ENCODE data around the gene CTSE. TPM values are rescaled to one million over a fixed set of nuclear protein-coding genes. Genes with fewer than 3 reads are reported as not detected.

CTSE gene
- total RNA-seq, 2 experiments from 2014 or later = not detected

DNA sequence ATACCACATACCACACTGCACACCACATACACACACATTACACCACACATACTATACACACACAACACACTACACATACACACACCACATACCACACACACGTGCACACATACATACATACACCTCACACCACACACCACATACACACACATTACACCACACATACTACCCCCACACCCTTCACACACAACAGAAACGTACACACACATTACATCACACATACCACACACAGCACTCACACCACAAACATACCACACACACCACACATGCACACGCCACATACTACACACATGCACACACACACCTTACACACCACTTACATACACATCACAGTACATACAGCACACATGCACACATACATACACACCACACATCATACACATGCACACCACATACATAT lies 49.0 kb downstream of the CTSE start:
- POLR2A ChIA-PET = no interaction called here
- H3K36me3 Mint-ChIP-seq (ENCODE audit: low read depth) = no peaks in the 10 kb centered on the region
- intact Hi-C loops (cut with micrococcal nuclease) = loop anchor here (5.0 kb wide), 1 partner anchor 317 kb away; no protein-coding TSS in a partner anchor

DNA sequence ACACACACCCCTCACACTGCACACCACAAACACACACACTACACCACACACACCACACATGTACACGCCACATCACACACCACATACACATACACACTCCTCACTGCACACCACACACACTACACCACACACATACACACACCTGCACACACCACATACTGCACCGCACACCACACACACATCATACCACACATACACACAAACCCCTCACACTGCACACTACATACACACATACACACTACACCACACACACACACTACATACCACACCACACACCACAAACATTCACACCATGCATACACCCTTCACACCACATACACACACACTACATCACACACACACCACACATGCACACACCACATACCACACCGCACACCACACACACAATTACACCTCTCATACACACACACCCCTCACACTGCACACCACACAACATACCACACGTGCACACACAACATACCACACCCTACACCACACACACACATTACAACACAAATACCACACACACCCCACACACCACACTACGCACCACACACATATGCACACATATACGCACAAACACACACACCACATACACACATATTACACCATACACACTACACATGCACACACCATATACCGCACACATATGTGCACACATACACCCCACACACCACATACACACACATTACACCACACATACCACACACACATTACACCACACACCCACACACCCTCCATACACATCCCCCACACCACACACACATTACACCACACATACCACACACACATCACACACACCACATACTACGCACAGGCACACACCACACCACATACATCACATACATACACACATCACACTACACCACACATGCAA lies 50.1 kb downstream of the CTSE start:
- TF ChIP-seq, protein P1, sequence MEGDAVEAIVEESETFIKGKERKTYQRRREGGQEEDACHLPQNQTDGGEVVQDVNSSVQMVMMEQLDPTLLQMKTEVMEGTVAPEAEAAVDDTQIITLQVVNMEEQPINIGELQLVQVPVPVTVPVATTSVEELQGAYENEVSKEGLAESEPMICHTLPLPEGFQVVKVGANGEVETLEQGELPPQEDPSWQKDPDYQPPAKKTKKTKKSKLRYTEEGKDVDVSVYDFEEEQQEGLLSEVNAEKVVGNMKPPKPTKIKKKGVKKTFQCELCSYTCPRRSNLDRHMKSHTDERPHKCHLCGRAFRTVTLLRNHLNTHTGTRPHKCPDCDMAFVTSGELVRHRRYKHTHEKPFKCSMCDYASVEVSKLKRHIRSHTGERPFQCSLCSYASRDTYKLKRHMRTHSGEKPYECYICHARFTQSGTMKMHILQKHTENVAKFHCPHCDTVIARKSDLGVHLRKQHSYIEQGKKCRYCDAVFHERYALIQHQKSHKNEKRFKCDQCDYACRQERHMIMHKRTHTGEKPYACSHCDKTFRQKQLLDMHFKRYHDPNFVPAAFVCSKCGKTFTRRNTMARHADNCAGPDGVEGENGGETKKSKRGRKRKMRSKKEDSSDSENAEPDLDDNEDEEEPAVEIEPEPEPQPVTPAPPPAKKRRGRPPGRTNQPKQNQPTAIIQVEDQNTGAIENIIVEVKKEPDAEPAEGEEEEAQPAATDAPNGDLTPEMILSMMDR (IDR thresholded peaks at IDR 0.05) = no peak
- H3K27me3 Mint-ChIP-seq = peaks cover 1% of the 10 kb centered on the region
- no peak overlapping the region for H3K4me3 Mint-ChIP-seq
- intact Hi-C loops (cut with micrococcal nuclease) = no loop called here
- no peaks in the 10 kb centered on the region for H3K36me3 Mint-ChIP-seq (ENCODE audit: low read depth)
- no peak overlapping the region for H3K27ac Mint-ChIP-seq
- peaks cover 5% of the 10 kb centered on the region for H3K9me3 Mint-ChIP-seq
- no peak for ATAC-seq
- ChIA-PET POLR2A (no interaction called here), CTCF (no interaction called here)
- H3K4me1 Mint-ChIP-seq (ENCODE audit: low read depth) = no peaks in the 10 kb centered on the region
- DNase-seq = no peak

More for the DNA sequence above, 49.0 kb downstream of the CTSE start:
- TF ChIP-seq, protein P1 (IDR thresholded peaks at IDR 0.05) = no peak
- Mint-ChIP-seq H3K4me1 (ENCODE audit: low read depth) (no peaks in the 10 kb centered on the region), H3K9me3 (peaks cover 5% of the 10 kb centered on the region), H3K27ac (no peak overlapping the region), H3K27me3 (peaks cover 1% of the 10 kb centered on the region), H3K4me3 (no peak overlapping the region)
- ATAC-seq = no peak
- CTCF ChIA-PET = no interaction called here
- no peak for DNase-seq

DNA sequence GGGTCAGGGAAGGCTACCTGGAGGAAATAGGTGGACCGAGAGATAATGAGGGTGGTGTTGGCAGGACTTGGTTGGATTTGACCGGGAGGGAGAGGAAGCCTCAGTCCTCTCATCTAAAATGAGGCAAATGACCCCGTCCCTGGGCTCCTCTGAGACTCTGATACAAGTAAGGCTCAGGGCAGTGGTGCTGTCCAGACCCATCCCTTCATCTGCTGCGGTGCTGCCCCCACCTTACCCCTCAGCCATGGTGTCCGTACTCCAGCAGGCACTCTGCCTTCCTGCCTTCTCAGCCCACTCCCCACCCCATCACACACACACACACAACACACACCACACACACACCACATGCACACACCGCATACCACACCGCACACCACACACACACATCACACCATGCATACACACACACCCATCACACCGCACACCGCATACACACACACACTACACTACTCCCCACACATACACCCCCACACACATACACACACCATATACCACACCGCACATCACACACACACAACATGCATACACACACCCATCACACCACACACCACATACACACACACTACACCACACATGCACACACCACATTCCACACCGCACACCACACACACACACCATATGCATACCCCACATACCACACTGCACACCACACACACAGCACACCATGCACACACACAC lies 51.1 kb downstream of the CTSE start:
- CTCF ChIA-PET = interaction anchor here (1.9 to 2.1 kb wide), 2 partner anchors 12 to 54 kb away, joined by 5 to 10 read pairs; no protein-coding TSS in a partner anchor
- Mint-ChIP-seq H3K27me3 (peaks cover 1% of the 10 kb centered on the region), H3K27ac (no peak overlapping the region)

DNA sequence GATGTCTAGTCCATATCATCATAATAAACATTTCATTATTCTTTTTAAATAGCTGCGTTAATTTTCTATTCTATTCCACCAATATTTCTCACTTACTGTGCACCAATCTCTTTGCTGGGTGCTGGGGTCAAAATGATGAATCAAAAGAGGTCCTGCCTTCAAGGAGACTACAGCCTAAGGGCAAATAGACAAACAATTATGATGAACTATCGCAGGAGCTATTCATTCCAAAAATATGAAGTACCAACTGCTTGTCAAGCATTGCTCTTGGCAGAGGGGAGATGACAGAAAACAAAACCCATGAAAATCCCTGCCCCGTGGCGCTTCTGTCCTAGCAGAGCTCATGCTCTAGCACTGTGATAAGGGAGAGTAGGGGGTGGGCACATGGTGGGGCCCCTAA lies 51.6 kb downstream of the CTSE start:
- H3K9me3 Mint-ChIP-seq = peaks cover 5% of the 10 kb centered on the region

More for the DNA sequence above, 51.1 kb downstream of the CTSE start:
- no peak overlapping the region for H3K4me3 Mint-ChIP-seq
- H3K36me3 Mint-ChIP-seq (ENCODE audit: low read depth) = no peaks in the 10 kb centered on the region
- H3K4me1 Mint-ChIP-seq (ENCODE audit: low read depth) = no peaks in the 10 kb centered on the region
- intact Hi-C loops (cut with micrococcal nuclease) = no loop called here
- POLR2A ChIA-PET = no interaction called here
- no peak for ATAC-seq
- TF ChIP-seq, protein P1 (IDR thresholded peaks at IDR 0.05) = no peak
- no peak for DNase-seq
- H3K9me3 Mint-ChIP-seq = peaks cover 5% of the 10 kb centered on the region

More for the DNA sequence above, 51.6 kb downstream of the CTSE start:
- ATAC-seq = no peak
- no peak for DNase-seq
- TF ChIP-seq, protein P1 (IDR thresholded peaks at IDR 0.05) = no peak
- Mint-ChIP-seq H3K36me3 (ENCODE audit: low read depth) (no peaks in the 10 kb centered on the region), H3K4me1 (ENCODE audit: low read depth) (no peaks in the 10 kb centered on the region), H3K27ac (no peak overlapping the region), H3K4me3 (no peak overlapping the region), H3K27me3 (no peaks in the 10 kb centered on the region)
- ChIA-PET CTCF (interaction anchor here (1.9 to 2.1 kb wide), 2 partner anchors 13 to 54 kb away, joined by 5 to 10 read pairs; no protein-coding TSS in a partner anchor), POLR2A (no interaction called here)
- intact Hi-C loops (cut with micrococcal nuclease) = no loop called here
